ENCODE data around the gene SLC8A2. TPM values are rescaled to one million over a fixed set of nuclear protein-coding genes. Genes with fewer than 3 reads are reported as not detected.

Gene SLC8A2
- total and polyA plus RNA-seq, 2 experiments from 2014 or later: 0.86 to 10.0 TPM

DNA sequence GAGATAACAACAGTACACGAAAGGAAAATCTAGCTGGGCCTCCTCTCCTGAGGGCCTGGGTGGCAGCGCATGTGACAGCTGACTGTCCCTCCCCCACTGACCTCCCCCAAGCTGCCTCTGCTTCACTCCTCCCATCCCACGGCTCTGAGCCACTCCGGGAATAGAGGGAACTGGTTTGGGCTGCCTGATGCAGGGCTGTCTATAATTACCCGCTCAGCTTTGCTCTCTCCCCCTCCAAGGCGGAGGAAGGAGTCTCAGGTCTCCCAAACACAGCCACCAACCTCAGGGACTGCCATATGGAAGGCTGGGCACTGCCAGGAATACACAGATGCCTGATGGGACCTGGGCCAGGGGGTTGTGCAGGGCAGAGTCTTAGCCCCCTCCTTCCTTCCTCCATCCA, 35.3 kb upstream of the SLC8A2 start (continued):
- TF ChIP-seq, protein P1, sequence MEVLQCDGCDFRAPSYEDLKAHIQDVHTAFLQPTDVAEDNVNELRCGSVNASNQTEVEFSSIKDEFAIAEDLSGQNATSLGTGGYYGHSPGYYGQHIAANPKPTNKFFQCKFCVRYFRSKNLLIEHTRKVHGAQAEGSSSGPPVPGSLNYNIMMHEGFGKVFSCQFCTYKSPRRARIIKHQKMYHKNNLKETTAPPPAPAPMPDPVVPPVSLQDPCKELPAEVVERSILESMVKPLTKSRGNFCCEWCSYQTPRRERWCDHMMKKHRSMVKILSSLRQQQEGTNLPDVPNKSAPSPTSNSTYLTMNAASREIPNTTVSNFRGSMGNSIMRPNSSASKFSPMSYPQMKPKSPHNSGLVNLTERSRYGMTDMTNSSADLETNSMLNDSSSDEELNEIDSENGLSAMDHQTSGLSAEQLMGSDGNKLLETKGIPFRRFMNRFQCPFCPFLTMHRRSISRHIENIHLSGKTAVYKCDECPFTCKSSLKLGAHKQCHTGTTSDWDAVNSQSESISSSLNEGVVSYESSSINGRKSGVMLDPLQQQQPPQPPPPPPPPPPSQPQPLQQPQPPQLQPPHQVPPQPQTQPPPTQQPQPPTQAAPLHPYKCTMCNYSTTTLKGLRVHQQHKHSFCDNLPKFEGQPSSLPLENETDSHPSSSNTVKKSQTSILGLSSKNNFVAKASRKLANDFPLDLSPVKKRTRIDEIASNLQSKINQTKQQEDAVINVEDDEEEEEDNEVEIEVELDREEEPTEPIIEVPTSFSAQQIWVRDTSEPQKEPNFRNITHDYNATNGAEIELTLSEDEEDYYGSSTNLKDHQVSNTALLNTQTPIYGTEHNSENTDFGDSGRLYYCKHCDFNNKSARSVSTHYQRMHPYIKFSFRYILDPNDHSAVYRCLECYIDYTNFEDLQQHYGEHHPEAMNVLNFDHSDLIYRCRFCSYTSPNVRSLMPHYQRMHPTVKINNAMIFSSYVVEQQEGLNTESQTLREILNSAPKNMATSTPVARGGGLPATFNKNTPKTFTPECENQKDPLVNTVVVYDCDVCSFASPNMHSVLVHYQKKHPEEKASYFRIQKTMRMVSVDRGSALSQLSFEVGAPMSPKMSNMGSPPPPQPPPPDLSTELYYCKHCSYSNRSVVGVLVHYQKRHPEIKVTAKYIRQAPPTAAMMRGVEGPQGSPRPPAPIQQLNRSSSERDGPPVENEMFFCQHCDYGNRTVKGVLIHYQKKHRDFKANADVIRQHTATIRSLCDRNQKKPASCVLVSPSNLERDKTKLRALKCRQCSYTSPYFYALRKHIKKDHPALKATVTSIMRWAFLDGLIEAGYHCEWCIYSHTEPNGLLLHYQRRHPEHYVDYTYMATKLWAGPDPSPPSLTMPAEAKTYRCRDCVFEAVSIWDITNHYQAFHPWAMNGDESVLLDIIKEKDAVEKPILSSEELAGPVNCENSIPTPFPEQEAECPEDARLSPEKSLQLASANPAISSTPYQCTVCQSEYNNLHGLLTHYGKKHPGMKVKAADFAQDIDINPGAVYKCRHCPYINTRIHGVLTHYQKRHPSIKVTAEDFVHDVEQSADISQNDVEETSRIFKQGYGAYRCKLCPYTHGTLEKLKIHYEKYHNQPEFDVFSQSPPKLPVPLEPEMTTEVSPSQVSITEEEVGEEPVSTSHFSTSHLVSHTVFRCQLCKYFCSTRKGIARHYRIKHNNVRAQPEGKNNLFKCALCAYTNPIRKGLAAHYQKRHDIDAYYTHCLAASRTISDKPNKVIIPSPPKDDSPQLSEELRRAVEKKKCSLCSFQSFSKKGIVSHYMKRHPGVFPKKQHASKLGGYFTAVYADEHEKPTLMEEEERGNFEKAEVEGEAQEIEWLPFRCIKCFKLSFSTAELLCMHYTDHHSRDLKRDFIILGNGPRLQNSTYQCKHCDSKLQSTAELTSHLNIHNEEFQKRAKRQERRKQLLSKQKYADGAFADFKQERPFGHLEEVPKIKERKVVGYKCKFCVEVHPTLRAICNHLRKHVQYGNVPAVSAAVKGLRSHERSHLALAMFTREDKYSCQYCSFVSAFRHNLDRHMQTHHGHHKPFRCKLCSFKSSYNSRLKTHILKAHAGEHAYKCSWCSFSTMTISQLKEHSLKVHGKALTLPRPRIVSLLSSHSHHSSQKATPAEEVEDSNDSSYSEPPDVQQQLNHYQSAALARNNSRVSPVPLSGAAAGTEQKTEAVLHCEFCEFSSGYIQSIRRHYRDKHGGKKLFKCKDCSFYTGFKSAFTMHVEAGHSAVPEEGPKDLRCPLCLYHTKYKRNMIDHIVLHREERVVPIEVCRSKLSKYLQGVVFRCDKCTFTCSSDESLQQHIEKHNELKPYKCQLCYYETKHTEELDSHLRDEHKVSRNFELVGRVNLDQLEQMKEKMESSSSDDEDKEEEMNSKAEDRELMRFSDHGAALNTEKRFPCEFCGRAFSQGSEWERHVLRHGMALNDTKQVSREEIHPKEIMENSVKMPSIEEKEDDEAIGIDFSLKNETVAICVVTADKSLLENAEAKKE (CRISPR knock-in tag; IDR thresholded peaks at IDR 0.05): no peak
- TF ChIP-seq ZNF114 (CRISPR knock-in tag; IDR thresholded peaks at IDR 0.05) (no peak), EZH2 (IDR thresholded peaks at IDR 0.05; ENCODE audit: low read depth, unreplicated experiment) (no peak), JUNB (IDR thresholded peaks at IDR 0.05; ENCODE audit: unreplicated experiment) (no peak), POLR2AphosphoS5 (IDR thresholded peaks at IDR 0.05; ENCODE audit: low read depth) (no peak)
- TF ChIP-seq, protein P2, sequence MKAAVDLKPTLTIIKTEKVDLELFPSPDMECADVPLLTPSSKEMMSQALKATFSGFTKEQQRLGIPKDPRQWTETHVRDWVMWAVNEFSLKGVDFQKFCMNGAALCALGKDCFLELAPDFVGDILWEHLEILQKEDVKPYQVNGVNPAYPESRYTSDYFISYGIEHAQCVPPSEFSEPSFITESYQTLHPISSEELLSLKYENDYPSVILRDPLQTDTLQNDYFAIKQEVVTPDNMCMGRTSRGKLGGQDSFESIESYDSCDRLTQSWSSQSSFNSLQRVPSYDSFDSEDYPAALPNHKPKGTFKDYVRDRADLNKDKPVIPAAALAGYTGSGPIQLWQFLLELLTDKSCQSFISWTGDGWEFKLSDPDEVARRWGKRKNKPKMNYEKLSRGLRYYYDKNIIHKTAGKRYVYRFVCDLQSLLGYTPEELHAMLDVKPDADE (IDR thresholded peaks at IDR 0.05): no peak
- TF ChIP-seq, protein P3, sequence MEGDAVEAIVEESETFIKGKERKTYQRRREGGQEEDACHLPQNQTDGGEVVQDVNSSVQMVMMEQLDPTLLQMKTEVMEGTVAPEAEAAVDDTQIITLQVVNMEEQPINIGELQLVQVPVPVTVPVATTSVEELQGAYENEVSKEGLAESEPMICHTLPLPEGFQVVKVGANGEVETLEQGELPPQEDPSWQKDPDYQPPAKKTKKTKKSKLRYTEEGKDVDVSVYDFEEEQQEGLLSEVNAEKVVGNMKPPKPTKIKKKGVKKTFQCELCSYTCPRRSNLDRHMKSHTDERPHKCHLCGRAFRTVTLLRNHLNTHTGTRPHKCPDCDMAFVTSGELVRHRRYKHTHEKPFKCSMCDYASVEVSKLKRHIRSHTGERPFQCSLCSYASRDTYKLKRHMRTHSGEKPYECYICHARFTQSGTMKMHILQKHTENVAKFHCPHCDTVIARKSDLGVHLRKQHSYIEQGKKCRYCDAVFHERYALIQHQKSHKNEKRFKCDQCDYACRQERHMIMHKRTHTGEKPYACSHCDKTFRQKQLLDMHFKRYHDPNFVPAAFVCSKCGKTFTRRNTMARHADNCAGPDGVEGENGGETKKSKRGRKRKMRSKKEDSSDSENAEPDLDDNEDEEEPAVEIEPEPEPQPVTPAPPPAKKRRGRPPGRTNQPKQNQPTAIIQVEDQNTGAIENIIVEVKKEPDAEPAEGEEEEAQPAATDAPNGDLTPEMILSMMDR (conservative IDR thresholded peaks at IDR 0.05; ENCODE audit: low read depth in 2 of 2): no peak
